OCI-M2 (cell line): ENCODE data around the gene LCN15.
"Not testable (repeated sequence)": the region's sequence is repeated elsewhere in the genome, so short reads cannot be mapped to it uniquely, and the experiment has no call there.

Source experiments
- DNase-seq: peaks from one replicate; lab custom pipeline; 2025; ENCODE audit not compliant: unreplicated experiment; lab: John Stamatoyannopoulos, UW

The LCN15 gene

DNA sequence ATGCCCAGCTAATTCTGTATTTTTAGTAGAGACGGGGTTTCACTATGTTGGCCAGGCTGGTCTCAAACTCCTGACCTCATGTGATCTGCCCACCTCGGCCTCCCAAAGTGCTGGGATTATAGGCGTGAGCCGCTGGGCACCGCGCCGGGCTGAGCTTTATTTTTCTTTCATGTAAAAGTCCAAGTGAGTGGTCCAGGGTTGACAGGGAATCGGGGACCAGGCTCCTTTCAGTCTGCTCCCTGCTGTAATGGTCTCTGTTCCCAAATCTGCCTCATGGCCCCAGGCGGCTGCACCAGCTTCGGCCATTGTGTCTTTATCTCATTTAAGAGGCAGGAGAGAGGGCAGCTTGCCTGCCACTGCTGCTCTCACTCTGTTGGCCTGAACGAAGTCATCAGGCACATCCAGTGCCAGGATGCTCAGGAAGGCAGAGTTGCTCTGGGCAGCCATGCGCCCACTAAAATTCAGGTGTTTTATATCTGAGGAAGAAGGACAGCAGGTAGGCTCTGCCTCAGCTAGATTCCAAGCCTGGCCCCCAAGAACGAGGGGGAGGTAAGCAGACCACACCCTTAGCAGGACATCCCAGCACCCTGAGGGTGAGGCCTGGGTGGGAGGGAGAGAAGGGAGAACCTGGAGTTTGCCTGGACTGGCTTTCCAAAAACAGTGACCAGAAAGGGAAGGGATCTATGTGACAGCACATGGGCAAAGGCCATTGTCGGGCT, 30.1 kb upstream of the LCN15 start:
- no peak for DNase-seq

DNA sequence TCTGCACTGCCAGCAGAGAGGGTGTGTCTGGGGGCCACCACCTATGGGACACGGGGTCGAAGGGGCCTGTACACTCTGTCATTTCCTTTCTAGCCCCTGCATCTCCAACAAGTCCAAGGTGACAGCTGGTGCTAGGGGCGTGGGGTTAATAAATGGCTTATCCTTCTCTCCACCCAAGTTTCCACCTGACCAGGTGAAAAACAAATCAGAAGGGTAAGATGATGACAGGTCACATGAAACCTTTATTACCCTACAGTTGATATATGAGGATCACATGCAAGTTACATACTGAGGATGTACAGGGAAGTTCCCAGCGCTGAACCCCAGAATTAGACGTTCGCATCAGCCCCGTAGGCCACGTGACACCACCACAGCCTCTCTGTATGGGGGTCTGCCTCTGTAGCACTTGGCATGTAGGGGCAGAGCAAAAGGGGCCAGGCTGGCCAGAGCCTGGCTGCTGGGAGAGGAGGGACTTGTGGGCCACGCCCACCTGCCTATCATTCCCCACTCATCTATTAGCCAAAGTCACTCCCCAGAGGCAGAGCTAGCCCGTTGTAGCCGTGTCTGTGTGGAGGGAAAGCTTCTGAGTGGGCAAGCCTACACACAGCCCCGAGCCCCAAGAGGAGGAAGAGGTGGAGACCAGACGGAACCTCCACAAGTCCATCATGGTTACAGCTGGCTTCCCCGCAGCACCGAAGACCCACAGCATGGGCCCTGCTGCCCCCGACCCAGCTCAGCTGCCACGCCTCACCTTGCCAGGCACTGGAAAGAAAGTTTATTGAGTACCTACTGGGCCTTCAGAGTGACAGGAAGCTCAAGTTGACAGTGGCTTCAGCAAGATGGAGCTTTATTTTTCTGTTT, 29.0 kb upstream of the LCN15 start:
- no peak for DNase-seq

DNA sequence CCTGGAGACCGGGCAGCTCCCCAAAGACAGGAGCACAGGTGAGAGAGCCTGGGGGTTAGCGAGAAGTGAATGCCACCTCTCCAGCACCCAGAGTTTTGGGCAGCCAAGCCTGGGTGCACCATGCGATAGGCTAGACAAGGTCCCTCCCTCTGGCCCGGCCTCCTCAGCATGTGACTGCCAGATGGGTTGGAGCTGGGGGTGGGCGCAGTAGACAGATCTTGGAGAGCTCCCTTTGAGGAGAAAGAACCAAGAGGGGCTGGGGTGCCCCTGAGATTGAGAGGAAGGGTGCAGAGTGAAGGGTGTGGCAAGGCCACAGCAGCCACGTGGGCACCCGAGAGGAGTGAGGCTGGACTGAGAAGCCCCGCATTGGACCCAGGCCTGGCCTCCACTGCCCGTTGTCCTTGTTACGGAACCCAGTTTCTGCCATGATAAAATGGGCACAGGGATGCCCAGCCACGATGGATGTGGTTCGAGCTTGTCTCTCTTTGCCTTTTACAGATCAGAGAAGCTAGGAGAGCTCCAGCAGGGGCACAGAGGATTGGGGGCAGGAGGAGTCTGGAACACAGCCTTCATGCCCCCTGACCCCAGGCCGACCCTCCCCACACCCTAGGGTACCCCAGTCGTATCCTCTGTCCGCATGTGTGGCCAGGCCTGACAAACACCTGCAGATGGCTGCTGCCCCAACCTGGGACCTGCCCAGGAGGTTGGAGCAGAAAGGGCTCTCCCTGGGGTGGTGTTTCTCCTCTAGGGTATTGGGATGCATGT, 28.2 kb upstream of the LCN15 start:
- DNase-seq = no peak

DNA sequence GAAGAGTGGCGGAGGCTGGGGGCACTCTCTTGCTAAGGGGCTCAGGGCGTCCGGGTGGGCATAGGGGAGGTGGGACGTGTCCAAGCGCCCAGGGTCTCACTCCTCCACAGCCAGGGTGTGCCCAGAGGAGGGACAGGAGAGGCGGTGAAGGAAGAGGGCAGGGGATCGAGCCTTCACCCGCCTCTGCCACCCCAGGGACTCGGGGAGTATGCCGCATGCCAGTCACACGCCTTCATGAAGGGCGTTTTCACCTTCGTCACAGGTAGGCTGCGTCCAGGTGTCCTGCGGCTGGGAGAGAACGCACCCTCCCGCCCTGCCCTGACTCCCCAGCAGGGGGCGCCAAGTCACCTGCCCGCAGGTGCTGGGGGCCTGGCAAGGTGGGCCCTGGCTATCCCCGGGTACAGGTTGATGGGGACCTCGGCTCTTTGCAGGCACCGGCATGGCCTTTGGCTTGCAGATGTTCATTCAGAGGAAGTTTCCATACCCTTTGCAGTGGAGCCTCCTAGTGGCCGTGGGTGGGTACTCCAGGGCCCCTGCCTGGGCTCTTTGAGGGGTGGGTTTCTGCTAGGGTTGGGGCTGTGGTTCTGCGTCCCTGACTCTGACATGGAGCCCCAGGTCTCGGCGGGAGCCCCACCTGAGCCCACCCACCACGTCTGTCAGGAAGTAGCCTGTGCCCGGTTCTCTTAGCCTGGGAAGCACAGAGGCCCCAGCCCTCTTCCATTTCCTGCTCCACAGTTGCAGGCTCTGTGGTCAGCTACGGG, 27.4 kb upstream of the LCN15 start:
- peak; percentile 21 for DNase-seq

DNA sequence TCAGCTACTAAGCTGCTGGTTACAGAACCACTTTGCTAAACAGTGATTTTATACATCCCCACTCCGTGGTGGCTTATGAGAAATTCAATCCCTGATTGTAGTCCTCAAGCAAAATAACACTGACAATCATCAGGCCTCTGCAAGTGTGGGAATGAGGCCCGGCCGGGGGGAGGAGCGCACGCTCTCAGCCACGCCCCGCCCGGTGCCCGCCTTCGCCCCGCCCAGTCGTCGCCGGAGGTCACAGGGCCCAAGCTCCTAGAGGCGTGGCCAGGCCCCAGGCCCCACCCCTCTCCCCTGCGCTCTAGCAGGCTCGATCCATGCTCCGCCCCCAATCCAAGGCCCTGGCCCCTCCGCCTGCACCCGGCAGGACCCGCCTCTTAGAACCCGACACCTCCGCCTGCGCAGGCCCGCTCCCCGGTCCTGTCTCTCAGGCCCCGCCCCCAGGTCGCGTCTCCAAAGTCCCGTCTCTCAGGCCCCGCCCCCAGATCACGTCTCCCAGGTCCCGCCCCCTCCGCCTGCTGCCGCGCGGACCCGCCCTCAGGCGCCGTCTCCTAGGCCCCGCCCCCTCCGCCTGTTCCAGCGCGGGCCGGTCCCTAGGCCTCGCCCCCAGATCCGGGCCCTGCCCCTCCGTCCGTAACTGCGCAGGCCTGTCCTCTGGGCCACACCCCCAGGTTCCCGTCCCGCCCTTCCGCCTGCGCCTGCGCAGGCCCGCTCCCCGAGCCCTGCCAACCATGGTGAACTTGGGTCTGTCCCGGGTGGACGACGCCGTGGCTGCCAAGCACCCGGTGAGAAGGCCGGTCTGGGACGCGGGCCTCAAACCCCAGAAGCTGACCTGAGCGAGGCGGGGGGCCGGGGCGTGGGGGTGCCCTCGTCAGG, 26.6 kb upstream of the LCN15 start, which contains the start of gene TMEM141:
TSS of gene TMEM141 (plus strand) at position 705 of the 876 bp plus-strand sequence. CDS start at position 732, 27 bp downstream.
- peak; percentile 90 for DNase-seq

DNA sequence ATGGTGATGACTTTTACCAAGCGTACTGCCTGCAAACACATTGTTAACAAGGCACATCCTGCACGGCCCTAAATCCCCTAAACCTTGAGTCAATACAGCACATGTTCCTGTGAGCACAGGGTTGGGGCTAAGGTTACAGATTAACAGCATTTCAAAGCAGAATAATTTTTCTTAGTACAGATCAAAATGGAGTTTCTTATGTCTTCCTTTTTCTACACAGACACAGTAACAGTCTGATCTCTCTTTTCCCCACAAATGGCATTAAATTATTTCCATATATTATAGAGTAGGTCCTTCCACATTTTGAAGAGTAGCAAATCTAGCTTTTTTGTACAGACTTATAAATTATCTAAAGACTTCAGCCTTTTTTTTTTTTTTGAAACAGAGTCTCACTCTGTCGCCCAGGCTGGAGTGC, 25.2 kb upstream of the LCN15 start:
- no peak for DNase-seq

DNA sequence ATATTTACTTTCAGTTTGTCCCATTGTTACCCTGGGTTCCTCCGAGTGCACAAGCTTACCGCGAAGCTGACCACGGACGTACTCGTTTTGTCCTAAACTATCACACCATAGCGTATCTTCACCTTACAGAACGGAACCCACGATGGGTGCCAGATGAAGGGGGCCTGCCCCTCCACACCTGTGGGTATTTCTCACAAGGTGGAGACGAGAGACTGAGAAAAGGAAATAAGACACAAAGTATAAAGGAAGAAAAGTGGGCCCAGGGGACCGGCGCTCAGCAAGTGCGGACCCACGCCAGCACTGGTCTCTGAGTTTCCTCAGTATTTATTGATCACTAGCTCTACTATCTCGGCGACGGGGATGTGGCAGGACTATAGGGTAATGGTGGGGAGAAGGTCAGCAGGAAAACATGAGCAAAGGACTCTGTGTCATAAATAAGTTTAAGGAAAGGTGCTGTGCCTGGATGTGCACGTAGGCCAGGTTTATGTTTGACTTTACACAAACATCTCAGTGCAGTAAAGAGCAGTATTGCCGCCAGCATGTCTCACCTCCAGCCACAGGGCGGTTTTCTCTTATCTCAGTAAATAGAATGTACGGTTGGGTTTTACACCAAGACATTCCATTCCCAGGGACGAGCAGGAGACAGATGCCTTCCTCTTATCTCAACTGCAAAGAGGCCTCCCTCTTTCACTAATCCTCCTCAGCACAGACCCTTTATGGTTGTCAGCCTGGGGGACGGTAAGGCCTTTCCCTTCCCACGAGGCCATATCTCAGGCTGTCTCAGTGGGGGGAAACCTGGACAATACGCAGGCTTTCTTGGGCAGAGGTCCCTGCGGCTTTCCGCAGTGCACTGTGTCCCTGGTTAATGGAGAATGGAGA, 24.6 kb upstream of the LCN15 start:
- DNase-seq = not testable (repeated sequence)

DNA sequence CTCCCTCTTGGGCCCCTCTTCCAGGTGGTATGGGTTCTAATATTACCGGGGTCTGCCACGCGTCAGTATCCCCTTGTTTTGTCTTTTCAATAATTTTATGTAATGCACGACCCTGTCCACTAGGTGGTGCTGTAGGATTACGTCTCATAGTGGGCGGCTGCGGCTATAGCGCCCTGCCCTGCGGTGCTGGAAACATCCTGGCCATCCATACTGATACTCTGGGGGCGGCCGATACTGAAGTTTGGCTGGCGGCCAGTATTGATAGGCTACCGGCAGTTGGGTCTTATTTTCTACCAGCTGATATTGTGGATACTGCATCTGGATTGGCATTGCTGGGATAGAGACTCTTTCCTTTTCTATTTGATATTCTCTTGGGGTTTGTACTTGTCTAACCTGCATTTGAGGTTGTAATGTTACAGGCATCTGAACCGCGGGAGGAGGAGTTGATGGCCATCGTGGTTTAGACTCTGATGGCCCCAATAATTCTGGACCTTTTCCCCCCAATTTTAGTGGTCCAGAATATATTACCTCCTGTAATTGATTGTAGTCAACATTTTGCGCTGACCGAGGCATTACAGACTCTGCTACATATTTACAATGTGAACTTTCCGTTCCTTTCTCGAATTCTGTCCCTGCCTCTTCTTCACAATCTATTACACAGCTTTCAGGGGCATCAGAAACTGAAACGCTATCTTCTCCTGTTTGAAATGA, 23.5 kb upstream of the LCN15 start:
- DNase-seq = peak; percentile 29

DNA sequence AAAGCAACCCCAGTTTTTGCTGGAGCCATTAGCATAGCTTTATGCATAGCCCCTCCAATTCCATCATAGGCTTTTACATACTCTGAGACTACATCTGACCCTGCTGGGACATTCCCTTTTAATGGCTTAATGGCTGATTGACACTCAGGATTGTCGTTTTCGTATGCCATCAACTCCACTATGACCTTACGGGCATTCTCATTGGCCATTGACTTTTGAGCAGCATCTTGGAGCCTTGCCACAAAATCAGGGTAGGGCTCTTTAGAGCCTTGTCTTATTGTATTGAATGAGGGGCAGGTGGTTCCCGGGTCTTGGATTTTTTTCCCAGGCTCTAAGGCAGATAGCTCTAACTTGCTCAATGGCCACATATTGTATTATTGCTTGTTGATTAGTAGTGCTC, 22.7 kb upstream of the LCN15 start:
- not testable (repeated sequence) for DNase-seq

DNA sequence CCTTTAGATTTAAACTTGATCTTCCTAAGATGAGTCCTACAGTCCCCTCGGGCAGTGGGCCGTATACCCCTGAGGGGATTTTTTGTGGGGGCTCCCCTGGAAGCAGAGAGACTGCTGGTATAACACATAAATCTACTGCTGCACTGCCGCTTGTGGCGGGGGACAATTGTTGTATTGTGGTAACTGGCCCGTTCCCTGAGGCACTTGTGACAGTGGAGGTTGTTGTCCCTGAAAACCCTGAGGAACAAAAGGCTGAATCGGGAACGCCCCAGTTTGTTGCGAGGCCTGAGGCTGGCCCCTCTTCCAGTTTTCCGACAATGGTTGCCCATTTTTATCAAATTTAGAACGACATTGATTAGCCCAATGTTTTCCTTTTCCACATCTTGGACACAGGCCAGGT, 22.1 kb upstream of the LCN15 start:
- DNase-seq = no peak

DNA sequence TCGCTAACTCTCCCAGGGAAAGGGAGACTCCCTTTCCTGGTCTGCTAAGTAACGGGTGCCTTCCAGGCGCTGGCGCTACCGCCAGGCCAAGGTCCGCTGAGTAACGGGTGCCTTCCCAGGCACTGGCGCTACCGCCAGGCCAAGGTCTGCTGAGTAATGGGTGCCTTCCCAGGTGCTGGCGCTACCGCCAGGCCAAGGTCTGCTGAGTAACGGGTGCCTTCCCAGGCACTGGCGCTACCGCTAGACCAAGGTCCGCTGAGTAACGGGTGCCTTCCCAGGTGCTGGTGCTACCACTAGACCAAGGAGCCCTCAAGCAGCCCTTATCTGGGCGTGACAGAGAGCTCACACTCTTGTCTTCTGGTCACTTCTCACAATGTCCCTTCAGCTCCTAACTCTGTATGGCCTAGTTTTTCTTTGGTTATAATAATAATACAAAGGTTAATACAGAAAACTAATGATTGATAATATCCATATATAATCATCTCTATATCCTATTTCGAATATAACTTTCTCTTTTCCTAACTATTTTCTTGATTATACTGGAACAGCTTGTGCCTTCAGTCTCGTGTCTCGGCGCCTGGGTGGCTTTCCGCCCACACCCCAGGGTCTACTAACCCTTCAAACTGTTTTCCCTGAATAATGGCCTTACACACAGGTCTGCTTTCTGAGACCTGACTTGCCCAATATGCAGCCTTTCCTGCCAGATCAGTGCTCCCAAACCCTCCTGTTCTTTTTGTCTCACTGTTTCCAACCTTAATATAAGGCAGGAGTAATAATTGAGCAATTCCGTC, 21.4 kb upstream of the LCN15 start:
- DNase-seq = not testable (repeated sequence)

DNA sequence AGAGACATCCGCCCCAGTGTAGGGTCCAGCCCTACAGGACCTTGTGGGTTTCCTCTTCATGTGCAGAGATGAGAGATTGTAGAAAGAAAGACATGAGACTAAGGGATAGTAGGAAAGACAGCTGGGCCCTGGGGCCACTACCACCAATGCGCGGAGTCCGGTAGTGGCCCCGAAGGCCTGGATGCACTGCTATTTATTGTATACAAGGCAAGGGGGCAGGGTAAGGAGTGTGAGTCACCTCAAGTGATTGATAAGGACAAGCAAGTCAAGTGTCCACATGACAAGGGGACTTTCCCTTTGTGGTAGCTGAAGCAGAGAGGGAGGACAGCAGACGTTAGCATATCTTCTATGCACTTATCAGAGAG, 20.7 kb upstream of the LCN15 start:
- DNase-seq = peak; percentile 34

DNA sequence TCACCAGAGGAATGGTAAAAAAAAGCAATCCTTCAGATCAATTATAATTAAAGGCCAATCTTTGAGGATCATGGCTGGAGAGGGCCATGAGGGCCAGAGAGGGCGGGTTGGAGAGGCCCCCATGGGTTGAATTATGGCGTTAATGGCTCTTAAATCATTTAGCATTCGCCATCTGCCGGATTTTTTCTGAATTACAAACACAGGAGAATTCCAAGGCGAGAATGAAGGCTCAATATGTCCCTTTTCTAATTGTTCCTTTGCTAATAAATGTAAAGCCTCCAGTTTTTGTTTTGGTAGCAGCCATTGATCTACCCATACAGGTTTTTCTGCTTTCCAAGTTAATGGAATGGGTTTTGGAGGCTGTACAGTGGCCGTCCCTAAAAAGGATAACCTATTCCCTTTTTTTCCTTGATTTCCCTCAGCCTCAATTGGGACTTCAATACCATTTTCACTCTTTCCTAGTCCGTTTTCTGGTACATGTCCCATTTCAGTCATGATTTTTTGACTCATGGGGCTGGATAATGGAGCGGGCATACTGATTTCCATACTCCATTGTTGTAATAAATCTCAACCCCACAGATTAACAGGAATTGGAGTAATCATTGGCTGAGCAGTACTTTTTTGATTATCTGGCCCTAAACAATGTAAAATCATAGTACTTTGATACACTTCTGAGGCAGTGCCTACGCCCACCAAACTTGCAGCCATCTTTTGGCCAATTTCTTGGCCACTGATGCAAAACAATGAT, 20.1 kb upstream of the LCN15 start:
- no peak for DNase-seq

DNA sequence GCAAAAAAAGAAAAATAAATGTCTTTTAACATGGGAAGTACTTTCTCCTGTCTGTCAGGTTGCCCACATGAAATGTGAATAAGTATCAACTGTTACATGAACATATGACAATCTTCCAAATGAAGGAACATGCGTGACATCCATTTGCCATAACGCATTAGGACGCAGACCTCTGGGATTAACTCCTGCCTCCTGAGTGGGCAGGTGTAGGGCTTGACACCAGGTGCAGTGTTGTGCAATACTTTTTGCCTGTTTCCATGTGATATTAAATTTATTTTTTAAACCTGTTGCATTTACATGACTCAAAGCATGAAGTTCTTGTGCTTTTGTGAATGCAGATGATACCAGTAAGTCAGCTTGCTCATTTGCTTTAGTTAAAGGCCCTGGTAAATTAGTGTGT, 18.1 kb upstream of the LCN15 start:
- no peak for DNase-seq

DNA sequence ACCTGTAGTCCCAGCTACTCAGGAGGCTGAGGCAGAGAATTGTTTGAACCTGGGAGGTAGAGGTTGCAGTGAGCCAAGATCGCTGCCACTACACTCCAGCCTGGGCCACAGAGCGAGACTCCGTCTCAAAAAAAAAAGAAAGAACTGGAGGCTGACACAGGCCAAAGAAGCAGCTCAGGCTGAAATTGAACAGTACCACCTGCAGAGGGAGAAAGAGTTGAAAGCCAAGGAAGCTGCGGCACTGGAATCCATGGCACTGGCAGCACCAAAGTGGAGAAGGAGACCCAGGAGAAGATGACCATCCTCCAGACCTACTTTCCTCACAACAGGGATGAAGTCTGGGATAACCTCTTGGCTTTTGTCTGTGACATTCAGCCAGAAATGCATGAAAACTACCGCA, 15.5 kb upstream of the LCN15 start:
- no peak for DNase-seq

DNA sequence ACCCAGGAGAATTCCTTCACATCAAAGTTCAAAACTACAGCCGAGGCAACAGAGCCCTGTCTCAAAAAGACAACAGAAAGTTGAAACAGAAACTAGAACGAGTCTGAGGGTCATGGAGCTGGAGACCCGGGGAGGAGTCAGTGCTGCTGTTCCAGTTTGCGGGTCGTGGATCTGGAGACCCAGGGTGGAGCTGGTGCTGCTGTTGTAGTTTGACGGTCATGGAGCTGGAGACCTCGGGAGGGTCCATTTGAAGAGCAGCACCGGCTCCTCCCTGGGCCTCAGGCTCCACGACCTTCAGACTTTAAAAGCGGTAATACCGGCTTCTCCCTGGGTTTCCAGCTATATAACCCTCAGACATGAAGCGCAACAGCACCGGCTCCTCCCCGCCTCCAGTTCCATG, 13.0 kb upstream of the LCN15 start:
- DNase-seq = no peak

DNA sequence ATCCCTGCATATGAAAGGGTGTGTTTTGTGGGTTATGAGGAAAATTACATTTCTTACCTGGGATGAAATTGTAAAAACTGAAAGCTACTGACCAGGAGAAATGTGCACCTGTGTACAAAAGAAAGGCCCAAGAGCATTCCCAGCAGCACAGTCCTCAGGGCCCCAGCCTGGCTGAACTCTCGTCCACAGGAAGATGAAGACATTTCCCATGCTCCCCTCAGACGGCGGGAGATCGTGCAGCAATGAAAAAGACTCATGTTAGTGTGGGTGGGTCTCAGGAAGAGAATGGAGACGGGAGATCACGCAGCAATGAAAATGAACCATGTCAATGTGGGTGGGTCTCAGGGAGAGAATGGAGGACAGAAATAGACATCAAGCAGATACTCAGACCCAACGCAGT, 12.6 kb upstream of the LCN15 start:
- DNase-seq = no peak
